Left colon (tissue), 2 donors: ENCODE measurements around the gene YJEFN3. TPM values are rescaled to one million over a fixed set of nuclear protein-coding genes. Genes with fewer than 3 reads are reported as not detected.
A peak's percentile ranks its signal among the peaks of the same experiment; 100 is the strongest.

ENCODE experiments used
- ATAC-seq: fragments of 200-7000 bp; cut with Tn5 transposase; one replicate; pipeline ENCODE4 v1.9.1; 2020; ENCODE audit warnings: mild to moderate bottlenecking, moderate library complexity
- DNase-seq, 2 donors: peaks; one replicate each; pipeline ENCODE4 v3.0.0-alpha.2; 2020
- intact Hi-C, 2 donors: fragments of 100-400 bp; cut with DNase I in 1 of 2; cut with micrococcal nuclease in 1 of 2; formaldehyde crosslinking; loops; one replicate each; pipeline versions ENCODE4 v1.11.2 to v1.14.0; 2022; cut with DNase I, micrococcal nuclease
- total RNA-seq, 2 donors: library from RNA; stranded (reverse); fragmentation: NEBNext Ultra II Directional; extraction: Animal tissue kit (Norgen Biotek cat#: 25700); gene quantifications; one replicate each; pipeline ENCODE4 v1.2.1, GENCODE V29; 2021
- donor health status: DM: no; HTN: no; CAD: no.
- donor health status: DM: yes; HTN: yes; CAD: no.

Gene YJEFN3
- total RNA-seq, 2 donors from 2014 or later, result 4.6 to 4.9 TPM

DNA sequence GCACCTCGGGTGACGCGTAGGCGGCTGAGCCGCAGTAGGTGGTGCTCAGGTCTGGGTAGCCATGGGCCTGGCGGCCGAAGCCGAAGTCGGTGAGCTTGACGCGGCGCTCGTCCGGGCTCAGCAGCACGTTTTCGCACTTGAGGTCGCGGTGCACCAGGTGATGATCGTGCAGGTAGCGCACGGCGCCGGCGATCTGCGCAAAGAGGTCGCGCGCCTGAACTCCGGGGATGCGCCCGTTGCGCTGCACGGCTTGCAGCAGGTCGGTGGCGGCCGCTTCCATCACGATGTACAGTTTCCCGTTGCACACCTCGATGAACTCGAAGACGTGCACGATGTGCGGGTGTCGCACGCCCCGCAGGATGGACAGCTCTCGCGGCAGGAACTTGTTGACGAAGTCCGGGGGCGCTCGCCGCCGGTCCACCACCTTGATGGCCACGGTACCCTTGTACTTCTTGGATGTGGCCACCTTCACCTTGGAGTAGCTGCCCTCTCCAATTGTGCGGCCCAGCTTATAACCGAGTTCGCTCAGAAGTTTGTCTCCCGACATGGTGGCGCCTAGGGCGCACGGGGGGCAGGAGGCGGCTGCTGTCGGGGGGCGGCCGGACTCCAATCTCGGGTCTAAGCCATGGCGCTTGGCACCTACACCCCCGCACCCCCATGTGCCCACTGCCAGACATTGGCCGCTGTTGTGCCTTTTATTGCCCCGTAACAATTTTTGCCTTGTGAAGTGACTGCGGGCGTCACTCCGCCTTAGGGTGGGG lies 13.7 kb upstream of the YJEFN3 start, which contains the start of gene TSSK6:
TSS of gene TSSK6 (minus strand) at position 668 of the 761 bp plus-strand sequence. CDS start at position 547, 121 bp downstream.
- intact Hi-C loops, result no loop called here
- ATAC-seq (no peak), DNase-seq (peak in 1 of 2 donors; percentile 34)

GRCh38 chr19:19515642-19516519 lies 12.8 kb upstream of the YJEFN3 start, which contains the start of gene NDUFA13:
Gene NDUFA13, plus strand, starts transcription at chr19:19516225. Its CDS starts 14 bp downstream, at chr19:19516239.
- ATAC-seq (peak; percentile 88), DNase-seq (peak; percentile 89 to 95)
- intact Hi-C loops, result no loop called here

GRCh38 chr19:19517235-19517619 lies 11.5 kb upstream of the YJEFN3 start:
- no peak for ATAC-seq
- no peak for DNase-seq
- intact Hi-C loops, result no loop called here

DNA sequence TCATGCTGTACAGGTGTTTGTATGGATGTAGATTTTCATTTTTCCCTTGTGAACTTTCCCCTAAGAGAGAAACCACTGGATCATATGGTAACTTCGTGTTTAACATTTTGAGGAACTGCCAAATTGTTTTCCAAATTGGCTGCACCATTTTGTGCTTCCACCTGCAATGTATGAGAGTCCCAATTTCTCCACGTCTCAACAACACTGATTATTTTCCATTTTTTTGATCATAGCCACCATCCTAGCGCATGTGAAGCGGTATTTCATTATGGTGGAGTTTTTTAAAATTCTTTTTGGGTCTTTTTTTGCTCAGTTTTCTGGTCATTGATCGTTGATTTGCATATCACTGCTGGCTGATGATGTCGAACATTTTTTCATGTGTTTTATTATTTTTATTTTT lies 7.7 kb upstream of the YJEFN3 start:
- ATAC-seq (no peak), DNase-seq (no peak)
- intact Hi-C loops, result no loop called here

DNA sequence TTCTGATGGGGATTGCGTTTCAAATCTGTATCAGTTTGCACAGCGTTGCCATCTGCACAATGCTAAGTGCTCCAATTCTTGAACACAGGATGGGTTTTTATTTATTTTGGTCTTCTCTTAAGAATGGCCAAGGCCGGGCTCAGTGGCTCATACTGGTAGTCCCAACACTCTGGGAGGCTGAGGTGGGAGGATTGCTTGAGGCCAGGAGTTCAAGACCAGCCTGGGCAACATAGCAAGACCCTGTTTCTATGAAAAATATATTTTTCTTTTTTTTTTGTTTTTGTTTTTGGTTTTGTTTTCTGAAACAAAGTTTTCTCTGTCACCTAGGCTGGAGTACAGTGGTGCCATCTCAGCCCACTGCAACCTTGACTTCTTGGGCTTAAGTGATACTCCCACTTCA lies 5.5 kb upstream of the YJEFN3 start:
- DNase-seq, result no peak

DNA sequence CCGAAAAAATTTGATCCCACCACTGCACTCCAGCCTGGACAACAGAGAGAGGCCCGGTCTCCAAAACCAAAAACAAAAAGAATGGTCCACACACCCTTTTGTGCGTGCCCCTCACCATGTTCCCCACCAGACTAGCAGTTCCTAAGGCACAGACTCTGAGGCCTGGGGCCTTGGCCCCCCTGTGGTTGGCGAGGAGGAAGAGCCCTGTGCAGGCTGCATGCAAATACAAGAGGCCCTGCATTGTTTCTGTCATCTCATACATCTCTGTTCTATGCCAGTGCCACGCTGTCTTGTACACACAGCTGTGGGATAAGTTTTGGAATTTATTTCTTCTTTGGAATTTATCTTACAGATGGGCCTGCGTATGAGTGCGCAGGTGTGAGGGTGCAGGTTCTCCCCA lies 4.7 kb upstream of the YJEFN3 start:
- intact Hi-C loops, result no loop called here
- DNase-seq (no peak), ATAC-seq (no peak)

More for the DNA sequence above, 5.5 kb upstream of the YJEFN3 start:
- intact Hi-C loops, result no loop called here
- no peak for ATAC-seq

GRCh38 chr19:19525611-19526380 lies 2.9 kb upstream of the YJEFN3 start:
- no peak for ATAC-seq
- DNase-seq, result no peak
- intact Hi-C loops, result loop anchor here in 1 of 2 donors (5.0 kb wide), 1 partner anchor 117 kb away; the partner anchor contains the start of gene GMIP

DNA sequence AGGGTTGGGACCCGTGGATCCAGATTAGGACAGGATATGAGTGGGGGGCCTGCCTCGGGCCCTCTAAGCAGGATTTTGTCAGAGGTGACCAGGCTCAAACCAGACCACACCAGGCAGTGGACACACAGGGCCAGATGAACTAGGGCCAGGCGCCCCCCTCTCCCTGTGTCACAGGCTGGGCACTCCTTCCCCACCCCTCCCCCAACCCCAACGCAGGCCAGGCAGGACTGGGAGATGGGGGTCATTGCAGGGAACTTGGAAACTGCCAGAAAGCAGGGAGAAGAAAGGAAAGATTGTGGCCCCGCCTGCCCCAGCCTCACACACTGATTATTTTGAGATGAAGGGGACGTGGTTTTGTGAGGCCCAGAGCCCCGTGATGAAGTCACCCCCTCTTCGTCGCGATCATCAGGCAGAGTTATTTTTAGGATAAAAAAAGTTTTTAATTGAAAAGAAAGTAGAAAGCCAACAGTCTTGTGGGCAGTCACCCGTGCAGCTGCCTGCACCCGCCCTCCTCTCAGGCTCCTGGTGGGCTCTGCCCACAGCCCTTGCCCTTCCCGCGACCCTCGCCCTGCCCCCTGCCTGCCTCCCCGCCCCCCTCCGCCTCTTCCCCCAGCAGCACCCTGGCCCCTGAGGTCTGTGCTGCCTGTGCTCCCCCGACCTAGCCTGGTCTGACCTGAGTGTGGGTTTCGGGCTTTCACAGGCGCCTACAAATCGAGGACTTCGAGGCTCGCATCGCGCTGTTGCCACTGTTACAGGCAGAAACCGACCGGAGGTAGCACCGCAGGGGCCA lies 1.9 kb upstream of the YJEFN3 start:
- intact Hi-C loops, result loop anchor here in 1 of 2 donors (5.0 kb wide), 1 partner anchor 116 kb away; the partner anchor contains the start of gene GMIP
- ATAC-seq (no peak), DNase-seq (no peak)

GRCh38 chr19:19527371-19527656 lies 1.4 kb upstream of the YJEFN3 start:
- intact Hi-C loops, result loop anchor here in 1 of 2 donors (5.0 kb wide), 1 partner anchor 115 kb away; the partner anchor contains the start of gene GMIP

DNA sequence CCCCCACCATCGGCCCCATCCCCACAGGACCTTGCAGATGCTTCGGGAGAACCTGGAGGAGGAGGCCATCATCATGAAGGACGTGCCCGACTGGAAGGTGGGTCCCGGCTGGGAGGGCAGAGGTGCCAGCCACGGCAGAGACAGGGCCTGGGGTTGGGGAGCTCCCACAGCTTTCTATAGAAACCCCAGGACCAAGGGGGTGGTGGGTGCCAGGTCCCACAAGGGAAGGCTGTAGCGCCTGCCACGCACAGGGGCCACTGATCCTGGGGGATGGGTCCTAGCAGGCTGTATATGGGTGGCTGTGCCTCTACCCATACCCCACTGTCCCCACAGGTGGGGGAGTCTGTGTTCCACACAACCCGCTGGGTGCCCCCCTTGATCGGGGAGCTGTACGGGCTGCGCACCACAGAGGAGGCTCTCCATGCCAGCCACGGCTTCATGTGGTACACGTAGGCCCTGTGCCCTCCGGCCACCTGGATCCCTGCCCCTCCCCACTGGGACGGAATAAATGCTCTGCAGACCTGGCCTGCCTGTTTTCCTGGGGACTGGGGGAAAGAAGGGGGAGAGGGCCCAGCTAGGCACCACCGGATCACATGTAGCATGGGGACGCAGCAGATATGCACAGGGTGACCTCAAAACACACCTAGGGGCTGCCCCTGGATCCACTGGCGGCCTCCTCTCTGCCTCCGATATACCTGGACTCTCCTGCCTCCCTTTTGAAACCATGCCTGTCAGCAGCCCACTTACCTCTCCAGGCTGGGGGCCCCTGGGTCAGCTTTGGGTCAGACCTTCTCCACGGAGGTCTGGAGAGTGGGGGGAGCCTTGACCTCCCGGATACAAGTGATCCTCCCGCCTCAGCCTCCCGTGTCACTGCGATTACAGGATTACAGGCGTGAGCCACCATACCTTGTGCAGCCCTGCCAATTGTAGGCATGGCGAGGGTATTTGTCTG lies 761 bp upstream of the YJEFN3 start:
- intact Hi-C loops, result loop anchor here in 1 of 2 donors (5.0 kb wide), 1 partner anchor 114 kb away; the partner anchor contains the start of gene GMIP

More at GRCh38 chr19:19527371-19527656, 1.4 kb upstream of the YJEFN3 start:
- DNase-seq (no peak), ATAC-seq (no peak)

DNA sequence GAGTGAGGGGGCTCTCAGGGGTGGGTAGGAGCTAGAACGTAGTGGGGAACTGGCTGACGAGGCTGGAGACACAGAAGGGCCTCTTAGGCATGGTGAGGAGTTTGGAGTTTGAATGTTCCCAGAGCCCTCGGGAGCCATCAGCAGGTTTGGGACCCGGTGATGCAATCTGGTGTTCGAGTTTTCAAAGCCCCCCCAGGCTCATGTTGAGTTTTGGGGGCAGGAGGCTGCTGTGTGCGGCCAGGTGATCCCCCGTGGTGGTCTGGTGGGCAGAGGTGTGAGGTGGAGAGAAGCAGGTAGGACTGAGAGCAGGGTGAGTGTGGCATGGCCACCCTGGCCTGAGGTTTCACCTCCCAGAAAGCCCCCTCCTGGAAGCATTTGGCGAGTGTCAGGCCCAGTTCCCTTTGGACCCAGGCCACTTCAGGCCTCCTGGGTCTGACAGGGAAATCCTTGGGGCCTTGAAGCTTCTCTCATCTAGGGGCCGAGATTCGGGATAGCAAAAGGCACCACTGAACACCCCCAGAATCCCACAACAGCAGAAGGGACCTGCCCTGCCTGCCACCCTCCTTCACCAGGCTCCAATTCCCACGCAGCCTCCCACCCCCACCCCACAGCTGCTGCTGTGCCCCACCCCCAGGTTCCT lies 1.2 kb downstream of the YJEFN3 start:
- ATAC-seq (no peak), DNase-seq (no peak)
- intact Hi-C loops, result loop anchor here in 1 of 2 donors (5.0 to 10.0 kb wide), 2 partner anchors 112 to 425 kb away; partner anchors contain the start of gene GMIP

More for the DNA sequence above, 761 bp upstream of the YJEFN3 start:
- ATAC-seq (no peak), DNase-seq (no peak)

DNA sequence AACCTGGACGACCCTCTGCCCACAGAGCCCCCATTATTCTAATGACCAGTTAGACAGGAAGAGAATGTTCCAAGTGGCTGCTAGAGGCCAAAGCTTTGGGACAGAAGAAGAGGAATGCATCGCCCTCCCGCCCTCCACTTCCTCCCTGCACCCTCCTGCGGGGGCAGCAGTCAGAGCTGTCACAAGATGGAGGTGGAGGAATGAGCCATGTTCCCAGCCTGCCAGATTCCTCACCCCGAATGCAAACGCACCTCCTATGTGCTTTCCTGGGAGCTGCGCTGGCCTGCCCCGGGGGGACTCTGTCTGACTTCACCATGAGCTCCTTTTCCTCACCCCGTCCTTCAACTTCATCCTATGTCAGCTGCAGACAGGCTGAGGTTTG lies 1.7 kb downstream of the YJEFN3 start:
- no peak for DNase-seq

GRCh38 chr19:19530889-19531288 lies 2.2 kb downstream of the YJEFN3 start:
- no peak for DNase-seq
- intact Hi-C loops, result loop anchor here in 1 of 2 donors (10.0 kb wide), 1 partner anchor 424 kb away; no protein-coding TSS in a partner anchor
- ATAC-seq, result no peak

More for the DNA sequence above, 1.7 kb downstream of the YJEFN3 start:
- ATAC-seq, result no peak
- intact Hi-C loops, result loop anchor here in 1 of 2 donors (10.0 kb wide), 1 partner anchor 424 kb away; no protein-coding TSS in a partner anchor

- peak; percentile 51 to 91 for DNase-seq
- intact Hi-C loops, result loop anchor here in 1 of 2 donors (10.0 kb wide), 1 partner anchor 423 kb away; no protein-coding TSS in a partner anchor
- ATAC-seq, result peak; percentile 72
Observed at GRCh38 chr19:19531951-19532805, 3.5 kb downstream of the YJEFN3 start.
